Neural progenitor cell (in vitro differentiated cells): ENCODE data around the gene GAS5. TPM values are rescaled to one million over a fixed set of nuclear protein-coding genes. Genes with fewer than 3 reads are reported as not detected.
A peak's percentile ranks its signal among the peaks of the same experiment; 100 is the strongest.
"Not testable (repeated sequence)": the region's sequence is repeated elsewhere in the genome, so short reads cannot be mapped to it uniquely, and the experiment has no call there.

Experiments used
- DNase-seq: peaks from one replicate; pipeline ENCODE4 v3.0.0-alpha.2; 2016; ENCODE audit warnings: low spot score
- H2AFZ ChIP-seq: fragments of 200-600 bp; sonication (generic); replicated peaks from 2 replicates; pipeline ENCODE4 v1.6.1; 2016; ENCODE audit warnings: antibody characterized with exemption
- H3F3A ChIP-seq: fragments of 200-600 bp; sonication (generic); 2 replicates; pipeline ENCODE4 v1.6.1; 2016; ENCODE audit warnings: antibody characterized with exemption, low read depth
- H3K27ac ChIP-seq: fragments of 200-600 bp; sonication (generic); 2 replicates; pipeline ENCODE4 v1.5.1; 2016; ENCODE audit warnings: mild to moderate bottlenecking
- H3K27me3 ChIP-seq: fragments of 200-600 bp; sonication (generic); 2 replicates; pipeline ENCODE4 v1.6.1; 2016; ENCODE audit warnings: mild to moderate bottlenecking, moderate library complexity
- H3K36me3 ChIP-seq: fragments of 200-600 bp; sonication (generic); 2 replicates; pipeline ENCODE4 v1.5.1; 2016
- H3K4me1 ChIP-seq: fragments of 200-600 bp; sonication (generic); 2 replicates; pipeline ENCODE4 v1.6.1; 2016; ENCODE audit warnings: mixed run types
- H3K4me2 ChIP-seq: fragments of 200-600 bp; sonication (generic); 2 replicates; pipeline ENCODE4 v1.6.1; 2016
- H3K4me3 ChIP-seq: fragments of 200-600 bp; sonication (generic); 2 replicates; pipeline ENCODE4 v1.5.1; 2016
- H3K79me2 ChIP-seq: fragments of 200-600 bp; sonication (generic); 2 replicates; pipeline ENCODE4 v1.6.1; 2016; ENCODE audit warnings: low read depth
- H3K9ac ChIP-seq: fragments of 200-600 bp; sonication (generic); 2 replicates; pipeline ENCODE4 v1.6.1; 2016
- H3K9me3 ChIP-seq: fragments of 200-600 bp; sonication (generic); 2 replicates; pipeline ENCODE4 v1.5.1; 2016; ENCODE audit warnings: low read depth
- H4K20me1 ChIP-seq: fragments of 200-600 bp; sonication (generic); 2 replicates; pipeline ENCODE4 v1.6.1; 2016; ENCODE audit warnings: low read depth
- H3K27ac Mint-ChIP-seq: 3 replicates; pipeline ENCODE4 v1.8.0; 2021; ENCODE audit warnings: mixed read lengths
- H3K27me3 Mint-ChIP-seq: 2 replicates; pipeline ENCODE4 v1.8.0; 2022; ENCODE audit warnings: low read depth, mild to moderate bottlenecking, inconsistent platforms, moderate library complexity, mixed read lengths; ENCODE audit not compliant: insufficient read depth
- H3K36me3 Mint-ChIP-seq: 3 replicates; pipeline ENCODE4 v1.8.0; 2021; ENCODE audit warnings: mixed read lengths
- H3K4me1 Mint-ChIP-seq: 3 replicates; pipeline ENCODE4 v1.8.0; 2021; ENCODE audit warnings: mixed read lengths
- H3K4me3 Mint-ChIP-seq: 3 replicates; pipeline ENCODE4 v1.8.0; 2021; ENCODE audit warnings: mild to moderate bottlenecking, moderate library complexity, mixed read lengths
- H3K9me3 Mint-ChIP-seq: 3 replicates; pipeline ENCODE4 v1.8.0; 2020; ENCODE audit warnings: mixed read lengths
- EZH2 ChIP-seq: fragments of 200-600 bp; sonication (generic); IDR thresholded peaks from 2 replicates; pipeline ENCODE4 v1.6.1; 2017; ENCODE audit warnings: antibody characterized with exemption, mild to moderate bottlenecking, moderate library complexity
- EZH2phosphoT487 ChIP-seq: fragments of 200-600 bp; sonication (generic); IDR thresholded peaks from 2 replicates; pipeline ENCODE4 v1.6.1; 2017; ENCODE audit warnings: antibody characterized with exemption
- total RNA-seq: library from RNA; depleted of rRNA; stranded (reverse); fragments of >200 nt; gene quantifications from 2 replicates; pipeline ENCODE4 v1.2.3, GENCODE V29; 2015; ENCODE audit warnings: low replicate concordance
- TF ChIP-seq, protein P1 (sequence below): fragments of 200-600 bp; sonication (generic); IDR thresholded peaks from 2 replicates; pipeline ENCODE4 v1.5.1; 2017; ENCODE audit warnings: antibody characterized with exemption, mild to moderate bottlenecking

GAS5 gene
- total RNA-seq, 1 donor from 2014 or later = 950 TPM

DNA sequence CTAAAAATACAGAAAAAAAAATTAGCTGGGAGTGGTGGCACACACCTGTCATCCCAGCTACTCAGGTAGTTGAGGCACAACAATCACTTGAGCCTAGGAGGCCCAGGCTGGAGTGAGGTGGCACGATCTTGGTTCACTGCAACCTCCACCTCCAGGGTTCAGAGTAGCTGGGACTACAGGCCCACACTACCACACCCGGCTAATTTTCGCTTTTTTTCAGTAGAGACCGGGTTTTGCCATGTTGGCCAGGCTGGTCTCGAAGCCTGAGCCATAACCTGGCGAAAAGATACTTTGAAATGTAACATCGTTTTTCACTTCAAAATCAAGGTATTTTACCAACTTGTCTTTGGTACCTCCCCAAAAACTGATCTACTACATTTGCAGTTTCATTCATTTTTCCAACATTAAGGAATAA, 6.1 kb downstream of the GAS5 start:
- Histone ChIP-seq H3K9ac (no peak overlapping the region), H3K4me1 (peaks cover 15% of the 10 kb centered on the region), H3K36me3 (peaks cover 40% of the 10 kb centered on the region), H3K27ac (peak overlapping the region; percentile 33), H3K79me2 (peaks cover 28% of the 10 kb centered on the region), H4K20me1 (peaks cover 49% of the 10 kb centered on the region), H3F3A (peaks cover 88% of the 10 kb centered on the region), H3K4me3 (no peak overlapping the region), H3K9me3 (no peaks in the 10 kb centered on the region), H3K27me3 (no peaks in the 10 kb centered on the region), H2AFZ (no peak overlapping the region), H3K4me2 (no peak overlapping the region)
- H3K4me1 Mint-ChIP-seq = peaks cover 21% of the 10 kb centered on the region
- peaks cover 2% of the 10 kb centered on the region for H3K27me3 Mint-ChIP-seq
- peaks cover 43% of the 10 kb centered on the region for H3K36me3 Mint-ChIP-seq
- no peak for DNase-seq
- no peak for TF ChIP-seq EZH2phosphoT487
- TF ChIP-seq, protein P1, sequence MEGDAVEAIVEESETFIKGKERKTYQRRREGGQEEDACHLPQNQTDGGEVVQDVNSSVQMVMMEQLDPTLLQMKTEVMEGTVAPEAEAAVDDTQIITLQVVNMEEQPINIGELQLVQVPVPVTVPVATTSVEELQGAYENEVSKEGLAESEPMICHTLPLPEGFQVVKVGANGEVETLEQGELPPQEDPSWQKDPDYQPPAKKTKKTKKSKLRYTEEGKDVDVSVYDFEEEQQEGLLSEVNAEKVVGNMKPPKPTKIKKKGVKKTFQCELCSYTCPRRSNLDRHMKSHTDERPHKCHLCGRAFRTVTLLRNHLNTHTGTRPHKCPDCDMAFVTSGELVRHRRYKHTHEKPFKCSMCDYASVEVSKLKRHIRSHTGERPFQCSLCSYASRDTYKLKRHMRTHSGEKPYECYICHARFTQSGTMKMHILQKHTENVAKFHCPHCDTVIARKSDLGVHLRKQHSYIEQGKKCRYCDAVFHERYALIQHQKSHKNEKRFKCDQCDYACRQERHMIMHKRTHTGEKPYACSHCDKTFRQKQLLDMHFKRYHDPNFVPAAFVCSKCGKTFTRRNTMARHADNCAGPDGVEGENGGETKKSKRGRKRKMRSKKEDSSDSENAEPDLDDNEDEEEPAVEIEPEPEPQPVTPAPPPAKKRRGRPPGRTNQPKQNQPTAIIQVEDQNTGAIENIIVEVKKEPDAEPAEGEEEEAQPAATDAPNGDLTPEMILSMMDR = no peak
- no peak for TF ChIP-seq EZH2
- H3K4me3 Mint-ChIP-seq = no peak overlapping the region
- no peak overlapping the region for H3K27ac Mint-ChIP-seq
- no peaks in the 10 kb centered on the region for H3K9me3 Mint-ChIP-seq

GRCh38 chr1:173860065-173860464, 7.7 kb downstream of the GAS5 start:
- DNase-seq = no peak
- H3K27ac ChIP-seq = peak overlapping the region; percentile 59
- Mint-ChIP-seq H3K27ac (no peak overlapping the region), H3K4me1 (peaks cover 4% of the 10 kb centered on the region), H3K36me3 (peaks cover 36% of the 10 kb centered on the region), H3K4me3 (no peak overlapping the region), H3K9me3 (no peaks in the 10 kb centered on the region), H3K27me3 (peaks cover 2% of the 10 kb centered on the region)
- H3K36me3 ChIP-seq = peaks cover 25% of the 10 kb centered on the region
- H3F3A ChIP-seq = peaks cover 74% of the 10 kb centered on the region
- H3K4me3 ChIP-seq = no peak overlapping the region
- H2AFZ ChIP-seq = no peak overlapping the region
- no peak overlapping the region for H3K4me2 ChIP-seq
- H4K20me1 ChIP-seq = peaks cover 32% of the 10 kb centered on the region
- peaks cover 11% of the 10 kb centered on the region for H3K79me2 ChIP-seq
- H3K4me1 ChIP-seq = peaks cover 5% of the 10 kb centered on the region
- TF ChIP-seq, protein P1 = no peak
- TF ChIP-seq EZH2phosphoT487 = no peak
- no peak for TF ChIP-seq EZH2
- H3K9ac ChIP-seq = no peak overlapping the region
- no peaks in the 10 kb centered on the region for H3K9me3 ChIP-seq
- no peaks in the 10 kb centered on the region for H3K27me3 ChIP-seq

GRCh38 chr1:173859547-173859946, 8.2 kb downstream of the GAS5 start:
- H2AFZ ChIP-seq, H3K4me2 ChIP-seq, H3K9me3 ChIP-seq, H3K9me3 Mint-ChIP-seq, H3K4me1 Mint-ChIP-seq, H3K27ac ChIP-seq, H3K27ac Mint-ChIP-seq, H3K9ac ChIP-seq, H3K27me3 Mint-ChIP-seq, H3K4me3 ChIP-seq, H3K4me3 Mint-ChIP-seq, H3K27me3 ChIP-seq, H3K79me2 ChIP-seq, H3K4me1 ChIP-seq, DNase-seq: not testable (repeated sequence)
- H3K36me3 Mint-ChIP-seq = peaks cover 36% of the 10 kb centered on the region
- H4K20me1 ChIP-seq = peaks cover 27% of the 10 kb centered on the region
- H3F3A ChIP-seq = peaks cover 71% of the 10 kb centered on the region
- peaks cover 25% of the 10 kb centered on the region for H3K36me3 ChIP-seq

DNA sequence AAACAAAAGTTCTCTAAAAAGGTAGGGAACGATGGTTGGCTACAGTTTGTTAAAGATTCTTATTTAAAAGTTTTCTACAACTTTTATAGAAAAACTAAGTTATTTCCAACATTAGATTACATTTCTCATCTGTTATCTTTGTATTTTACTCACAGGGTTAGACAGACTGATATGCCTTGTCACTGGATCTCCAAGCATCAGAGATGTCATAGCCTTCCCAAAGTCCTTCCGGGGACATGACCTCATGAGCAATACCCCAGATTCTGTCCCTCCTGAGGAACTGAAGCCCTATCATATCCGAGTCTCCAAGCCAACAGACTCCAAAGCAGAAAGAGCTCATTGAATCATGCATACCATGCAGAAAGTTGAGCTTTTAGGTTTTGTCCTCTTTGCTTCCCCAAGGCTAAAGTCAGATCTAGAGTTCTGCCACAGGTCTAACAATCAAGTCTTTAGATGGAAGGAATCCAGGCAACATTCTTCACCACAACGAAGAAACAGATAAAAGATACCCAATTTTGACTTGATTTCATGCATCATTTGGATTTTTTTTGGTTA, 10.3 kb downstream of the GAS5 start:
- DNase-seq = no peak
- H3K27ac ChIP-seq = no peak overlapping the region
- peaks cover 12% of the 10 kb centered on the region for H3K36me3 ChIP-seq
- no peak overlapping the region for H3K4me3 Mint-ChIP-seq
- no peak overlapping the region for H3K9ac ChIP-seq
- peaks cover 38% of the 10 kb centered on the region for H3K36me3 Mint-ChIP-seq
- H3K4me2 ChIP-seq = no peak overlapping the region
- peaks cover 2% of the 10 kb centered on the region for H3K27me3 Mint-ChIP-seq
- H3K4me1 Mint-ChIP-seq = no peaks in the 10 kb centered on the region
- H2AFZ ChIP-seq = no peak overlapping the region
- no peaks in the 10 kb centered on the region for H3K9me3 Mint-ChIP-seq
- H3K4me3 ChIP-seq = no peak overlapping the region
- TF ChIP-seq EZH2phosphoT487 = no peak
- TF ChIP-seq, protein P1 = no peak
- TF ChIP-seq EZH2 = no peak
- H3K27me3 ChIP-seq = no peaks in the 10 kb centered on the region
- no peaks in the 10 kb centered on the region for H3K79me2 ChIP-seq
- H3K4me1 ChIP-seq = peaks cover 10% of the 10 kb centered on the region
- no peak overlapping the region for H3K27ac Mint-ChIP-seq
- H4K20me1 ChIP-seq = peaks cover 22% of the 10 kb centered on the region
- peaks cover 60% of the 10 kb centered on the region for H3F3A ChIP-seq
- no peaks in the 10 kb centered on the region for H3K9me3 ChIP-seq
